OCI-LY7 (cell line): Measurements from ENCODE around the gene TRANK1. TPM values are rescaled to one million over a fixed set of nuclear protein-coding genes. Genes with fewer than 3 reads are reported as not detected.

Source experiments
- BruUV-seq: library from RNA; stranded (reverse); fragments of 400-500 nt; replicated peaks from 2 replicates; lab custom pipeline; 2021; lab: Mats Ljungman, UMichigan
- CTCF ChIA-PET: fragments of 300-600 bp; sonication (Branson Sonifier 250); formaldehyde crosslinking; loops from one replicate; lab custom pipeline; 2022; ENCODE audit warnings: antibody characterized with exemption; ENCODE audit not compliant: unreplicated experiment; lab: Charles Lee
- POLR2A ChIA-PET: fragments of 300-600 bp; sonication (Branson Sonifier 250); formaldehyde crosslinking; loops from one replicate; lab custom pipeline; 2022; ENCODE audit warnings: antibody characterized with exemption; lab: Charles Lee
- DNase-seq: peaks from one replicate; pipeline ENCODE4 v3.0.0-alpha.2; 2015; ENCODE audit warnings: low spot score
- H2AFZ ChIP-seq: fragments of 200-600 bp; sonication (generic), shearing (Covaris generic); 2 replicates; pipeline ENCODE4 v1.6.1; 2014; ENCODE audit warnings: mild to moderate bottlenecking, antibody characterized with exemption, low read length, moderate library complexity
- H3K27ac ChIP-seq: fragments of 200-600 bp; sonication (generic); 2 replicates; pipeline ENCODE4 v1.5.1; 2014; ENCODE audit warnings: mixed run types, low read depth, mild to moderate bottlenecking, moderate library complexity, low read length, inconsistent platforms; ENCODE audit not compliant: poor library complexity, severe bottlenecking
- H3K36me3 ChIP-seq: fragments of 200-600 bp; sonication (generic); 2 replicates; pipeline ENCODE4 v1.6.1; 2014; ENCODE audit warnings: mild to moderate bottlenecking, antibody characterized with exemption, low read length, moderate library complexity, mixed read lengths; ENCODE audit not compliant: insufficient read depth
- H3K4me1 ChIP-seq: fragments of 200-600 bp; sonication (generic); 2 replicates; pipeline ENCODE4 v1.5.1; 2014; ENCODE audit warnings: mild to moderate bottlenecking, low read length; ENCODE audit not compliant: insufficient read depth, poor library complexity, severe bottlenecking
- H3K4me2 ChIP-seq: fragments of 200-600 bp; sonication (generic); 2 replicates; pipeline ENCODE4 v1.6.1; 2014; ENCODE audit warnings: mild to moderate bottlenecking, low read length
- H3K4me3 ChIP-seq: fragments of 200-600 bp; sonication (generic); 2 replicates; pipeline ENCODE4 v1.5.1; 2014; ENCODE audit warnings: mild to moderate bottlenecking, low read depth, low read length; ENCODE audit not compliant: poor library complexity, severe bottlenecking
- H3K79me2 ChIP-seq: fragments of 200-600 bp; sonication (generic); 2 replicates; pipeline ENCODE4 v1.6.1; 2016; ENCODE audit warnings: low read depth, mild to moderate bottlenecking, low read length, moderate library complexity, mixed read lengths; ENCODE audit not compliant: insufficient read depth
- H3K9me2 ChIP-seq: fragments of 200-600 bp; sonication (generic); 2 replicates; pipeline ENCODE4 v1.6.1; 2016; ENCODE audit warnings: mild to moderate bottlenecking, low read length, mixed read lengths; ENCODE audit not compliant: insufficient read depth
- H3K9me3 ChIP-seq: fragments of 200-600 bp; sonication (generic); 2 replicates; pipeline ENCODE4 v1.6.1; 2014; ENCODE audit warnings: mild to moderate bottlenecking, mixed run types, low read length, mixed read lengths
- H4K20me1 ChIP-seq: fragments of 200-600 bp; sonication (generic); 2 replicates; pipeline ENCODE4 v1.6.1; 2014; ENCODE audit warnings: mild to moderate bottlenecking, antibody characterized with exemption, low read length, moderate library complexity, mixed read lengths; ENCODE audit not compliant: insufficient read depth
- CTCF ChIP-seq: fragments of 200-600 bp; sonication (generic); conservative IDR thresholded peaks from 2 replicates; pipeline ENCODE4 v1.5.1; 2014; ENCODE audit warnings: mild to moderate bottlenecking, antibody characterized with exemption, low read length, moderate library complexity, mixed read lengths
- EZH2phosphoT487 ChIP-seq: fragments of 200-600 bp; sonication (generic); IDR thresholded peaks from 2 replicates; pipeline ENCODE4 v1.6.1; 2018; ENCODE audit warnings: low read depth, borderline replicate concordance, mild to moderate bottlenecking, mixed run types, antibody characterized with exemption, low read length, moderate library complexity, mixed read lengths
- intact Hi-C: fragments of 100-400 bp; cut with micrococcal nuclease; formaldehyde crosslinking; loops from one replicate; pipeline ENCODE4 v1.10.0; 2022; ENCODE audit not compliant: unreplicated experiment
- total RNA-seq, 2 experiments: library from RNA; depleted of rRNA in 1 of 2; stranded (reverse); fragments of >200 nt in 1 of 2; shearing (Covaris generic) in 1 of 2; gene quantifications; 2 replicates each; pipeline ENCODE4 v1.2.3, GENCODE V29; 2014 to 2022

Gene TRANK1
- total RNA-seq, 2 experiments from 2014 or later, result 34.9 to 57.1 TPM

DNA sequence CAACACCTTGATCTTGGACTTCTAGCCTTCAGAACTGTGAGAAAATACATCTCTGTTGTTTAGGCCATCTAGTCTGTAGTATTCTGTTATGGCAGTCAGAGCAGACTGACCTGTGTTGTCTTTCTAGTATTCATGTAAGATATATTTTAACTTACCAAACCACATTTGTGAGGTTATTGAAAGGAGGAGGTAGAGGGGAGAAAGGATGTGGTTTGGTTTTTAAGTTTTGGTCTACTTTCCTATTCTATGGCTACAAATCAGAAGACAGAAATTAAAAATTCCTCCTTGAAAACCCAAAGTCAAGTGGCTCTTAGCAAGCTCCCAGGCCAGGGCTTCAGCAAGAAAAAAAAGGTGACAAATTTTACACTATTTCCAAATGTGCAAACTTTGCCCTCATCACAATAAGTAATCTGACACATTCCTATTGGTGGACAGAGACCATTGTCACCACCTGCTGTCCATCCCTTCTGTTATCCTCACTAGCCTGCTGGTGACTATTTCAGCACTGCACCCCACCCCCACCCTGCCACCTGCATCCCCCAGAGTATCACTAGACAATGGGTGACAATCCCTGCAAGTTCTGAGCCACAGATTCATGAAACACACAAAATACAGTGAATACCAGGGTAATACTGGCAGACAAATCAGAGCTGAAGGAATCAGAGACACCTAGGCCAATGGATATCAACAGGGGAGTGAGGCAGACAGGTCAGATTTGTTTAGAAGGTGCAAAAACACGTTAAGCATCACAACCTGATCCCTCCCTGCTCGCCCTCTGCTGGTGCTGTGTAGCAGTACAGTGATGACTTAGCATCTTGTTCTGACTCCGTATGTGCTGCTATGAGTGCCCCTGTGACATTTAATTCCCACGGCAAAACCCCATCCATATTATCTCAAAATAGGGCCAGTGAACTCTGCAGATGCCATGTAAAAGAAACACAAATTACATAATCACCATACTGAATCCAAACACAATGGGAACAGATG, 101.5 kb downstream of the TRANK1 start:
- Histone ChIP-seq H3K9me2 (no peaks in the 10 kb centered on the region), H3K27ac (no peak overlapping the region), H4K20me1 (no peaks in the 10 kb centered on the region), H3K4me3 (no peak overlapping the region), H3K9me3 (peaks cover 6% of the 10 kb centered on the region; the same call in 1 of the 2 replicates), H2AFZ (no peak overlapping the region), H3K4me2 (no peak overlapping the region), H3K79me2 (no peaks in the 10 kb centered on the region), H3K4me1 (no peaks in the 10 kb centered on the region), H3K36me3 (peaks cover 96% of the 10 kb centered on the region)
- BruUV-seq, result no TSS peak
- POLR2A ChIA-PET, result interaction anchor here (0.6 to 1.0 kb wide), 2 partner anchors 150 to 395 kb away, joined by 3 read pairs; partner anchors contain the start of genes EPM2AIP1 and MLH1
- intact Hi-C loops, result no loop called here
- TF ChIP-seq CTCF (peak; percentile 69), EZH2phosphoT487 (no peak)
- CTCF ChIA-PET, result no interaction called here
- DNase-seq, result peak; percentile 17

GRCh38 chr3:36842275-36842674, 102.6 kb downstream of the TRANK1 start:
- no peak overlapping the region for H2AFZ ChIP-seq
- DNase-seq, result no peak
- TF ChIP-seq EZH2phosphoT487 (no peak), CTCF (no peak)
- no peak overlapping the region for H3K4me2 ChIP-seq
- H3K9me3 ChIP-seq, result peaks cover 6% of the 10 kb centered on the region; the same call in 1 of the 2 replicates
- H4K20me1 ChIP-seq, result no peaks in the 10 kb centered on the region
- intact Hi-C loops, result no loop called here
- BruUV-seq, result no TSS peak
- no peak overlapping the region for H3K4me3 ChIP-seq
- POLR2A ChIA-PET, result no interaction called here
- no peaks in the 10 kb centered on the region for H3K4me1 ChIP-seq
- no peaks in the 10 kb centered on the region for H3K79me2 ChIP-seq
- CTCF ChIA-PET, result no interaction called here
- no peak overlapping the region for H3K27ac ChIP-seq
- H3K36me3 ChIP-seq, result peaks cover 99% of the 10 kb centered on the region
- H3K9me2 ChIP-seq, result no peaks in the 10 kb centered on the region

- no peak for TF ChIP-seq EZH2phosphoT487
- DNase-seq, result no peak
- Histone ChIP-seq H3K27ac (no peak overlapping the region), H4K20me1 (no peaks in the 10 kb centered on the region), H3K36me3 (peaks cover 97% of the 10 kb centered on the region), H3K9me2 (no peaks in the 10 kb centered on the region), H3K79me2 (no peaks in the 10 kb centered on the region), H3K4me2 (no peak overlapping the region), H2AFZ (no peak overlapping the region), H3K4me1 (no peaks in the 10 kb centered on the region), H3K4me3 (no peak overlapping the region), H3K9me3 (peaks cover 6% of the 10 kb centered on the region; the same call in 1 of the 2 replicates)
- intact Hi-C loops, result no loop called here
- CTCF ChIA-PET, result no interaction called here
- BruUV-seq, result no TSS peak
- POLR2A ChIA-PET, result no interaction called here
Measured at GRCh38 chr3:36840453-36840921, 104.4 kb downstream of the TRANK1 start.
